Hippocampal formation (tissue), 2 donors: ENCODE measurements around the gene IL12B.
"Not testable (repeated sequence)": the region's sequence is repeated elsewhere in the genome, so short reads cannot be mapped to it uniquely, and the experiment has no call there.

Experiments
- DNase-seq, 2 donors: peaks; one replicate each; lab custom pipeline; 2025; lab: John Stamatoyannopoulos, UW

The IL12B gene

DNA sequence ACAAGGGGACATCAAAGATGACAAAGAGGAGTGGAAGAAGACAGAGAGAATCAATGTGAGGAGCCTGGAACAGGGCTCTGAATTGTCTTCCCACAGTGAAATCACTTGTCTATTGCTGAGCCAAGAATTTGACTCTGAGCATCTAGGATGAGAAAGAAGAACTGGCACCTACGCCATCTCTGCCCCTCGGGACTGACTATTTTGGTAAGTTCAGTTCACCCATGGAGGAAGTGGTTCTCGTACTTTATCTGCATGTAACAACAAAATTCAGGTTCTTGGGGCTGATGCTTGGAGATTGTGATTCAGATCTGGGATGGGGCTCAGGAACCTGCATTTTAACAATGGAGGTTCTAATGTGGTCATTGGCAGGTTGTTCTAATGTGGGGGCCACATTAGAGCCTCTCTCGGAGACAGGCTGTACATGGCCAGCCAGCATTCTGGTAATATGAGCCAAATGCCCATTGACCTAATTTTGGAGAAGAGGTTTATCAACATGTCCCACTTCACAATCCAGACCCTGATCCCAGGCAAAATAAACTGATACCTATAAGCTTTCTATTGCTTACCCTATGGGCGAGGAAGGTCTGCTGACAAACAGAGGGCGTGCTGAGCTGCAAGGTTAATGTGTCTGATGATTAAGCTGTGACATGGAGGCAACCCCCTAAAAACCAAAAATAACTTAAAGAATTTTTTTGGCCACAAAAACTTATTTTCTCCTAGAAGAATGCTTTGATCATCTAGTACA, 2.7 kb upstream of the IL12B start:
- DNase-seq, result no peak

DNA sequence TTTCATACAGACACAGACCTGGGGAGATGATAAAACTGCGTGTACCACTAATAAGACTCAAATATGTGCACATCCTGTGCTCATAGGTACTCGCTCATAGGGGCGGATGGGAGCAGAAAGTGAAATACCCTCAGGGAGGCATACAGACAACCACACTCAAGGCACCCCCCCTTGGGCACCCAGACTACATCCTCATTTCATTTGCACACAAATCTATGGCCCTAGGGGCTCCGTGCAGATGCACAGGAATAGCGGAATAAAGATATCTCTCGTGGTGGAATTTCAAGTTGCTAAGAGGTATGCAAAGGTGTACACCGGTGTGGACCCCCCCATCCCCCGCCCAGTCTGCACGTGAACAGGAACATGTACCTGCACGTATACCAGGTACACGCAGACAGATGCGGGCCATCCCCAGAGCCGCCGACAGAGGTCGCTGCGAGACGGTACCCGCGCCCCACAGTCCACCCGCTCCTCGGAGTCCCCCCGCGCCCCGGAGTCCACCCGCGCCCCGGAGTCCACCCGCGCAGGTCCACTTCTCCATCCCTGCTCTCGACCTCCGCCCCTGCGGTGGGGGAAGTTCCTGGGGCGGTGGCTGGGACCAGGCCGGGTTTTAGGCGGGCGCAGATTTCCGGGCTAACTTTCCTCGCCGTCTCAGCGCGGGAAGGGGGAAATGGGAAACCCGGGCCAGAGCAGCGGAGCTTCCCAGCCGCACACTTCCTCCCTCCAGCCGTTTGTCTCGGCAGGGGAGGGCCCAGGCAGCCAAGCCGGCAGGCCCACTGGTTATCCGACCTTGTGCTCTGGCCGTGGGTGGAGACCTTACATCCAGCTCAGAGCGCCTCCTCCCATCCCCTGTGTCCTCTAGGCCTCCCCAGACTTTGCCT, 1.0 kb upstream of the IL12B start:
- no peak for DNase-seq

- no peak for DNase-seq
Measured at GRCh38 chr5:159324986-159325385, 5.3 kb downstream of the IL12B start.

GRCh38 chr5:159324102-159324755, 6.1 kb downstream of the IL12B start:
- no peak for DNase-seq

DNA sequence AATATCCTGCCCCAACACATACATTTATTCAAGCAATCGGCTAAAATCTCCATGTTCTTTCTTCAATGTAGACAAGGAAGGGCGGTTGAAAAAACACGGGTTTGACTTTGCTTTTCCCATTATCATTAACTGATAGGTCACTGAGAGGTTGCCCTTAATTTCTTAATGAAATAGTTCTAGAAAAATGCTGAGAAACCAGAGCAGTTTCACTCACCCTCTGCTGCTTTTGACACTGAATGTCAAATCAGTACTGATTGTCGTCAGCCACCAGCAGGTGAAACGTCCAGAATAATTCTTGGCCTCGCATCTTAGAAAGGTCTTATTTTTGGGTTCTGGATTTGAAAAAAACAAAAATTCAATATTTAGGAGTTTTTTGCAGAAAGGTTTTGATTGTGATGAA, 8.1 kb downstream of the IL12B start:
- DNase-seq, result no peak

DNA sequence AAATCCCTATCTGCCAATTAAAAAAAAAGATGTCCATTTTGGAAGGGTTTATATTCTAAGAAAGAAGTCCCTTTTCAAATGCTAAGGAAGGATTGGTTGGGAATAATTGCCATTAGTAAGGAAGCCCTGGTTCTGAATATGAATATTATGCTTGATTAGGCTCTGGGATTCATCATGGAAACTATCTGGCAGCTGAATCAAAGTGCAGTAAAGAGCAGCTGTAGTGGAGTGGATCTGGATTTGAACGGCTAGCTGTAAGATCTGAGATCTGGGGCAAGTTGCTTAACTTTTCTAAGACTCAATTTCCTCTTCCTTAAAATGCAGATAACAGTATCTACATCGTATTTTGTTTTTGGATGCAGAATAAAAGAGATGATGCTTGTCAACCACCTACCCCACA, 10.5 kb downstream of the IL12B start:
- no peak for DNase-seq

GRCh38 chr5:159319363-159319762, 10.9 kb downstream of the IL12B start:
- DNase-seq, result no peak

DNA sequence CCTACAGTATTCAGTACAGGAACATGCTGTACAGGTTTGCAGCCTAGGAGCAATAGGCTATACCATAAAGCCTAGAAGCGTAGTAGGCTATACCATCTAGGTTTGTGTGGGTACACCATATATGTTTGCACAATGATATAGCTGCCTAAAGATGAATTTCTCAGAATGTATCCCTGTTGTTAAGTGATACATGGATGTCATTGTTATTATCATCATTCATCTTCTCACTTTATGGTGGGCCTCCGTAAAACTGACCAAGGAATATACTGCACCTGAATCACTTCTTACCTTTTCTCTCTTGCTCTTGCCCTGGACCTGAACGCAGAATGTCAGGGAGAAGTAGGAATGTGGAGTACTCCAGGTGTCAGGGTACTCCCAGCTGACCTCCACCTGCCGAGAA, 11.8 kb downstream of the IL12B start:
- no peak for DNase-seq

DNA sequence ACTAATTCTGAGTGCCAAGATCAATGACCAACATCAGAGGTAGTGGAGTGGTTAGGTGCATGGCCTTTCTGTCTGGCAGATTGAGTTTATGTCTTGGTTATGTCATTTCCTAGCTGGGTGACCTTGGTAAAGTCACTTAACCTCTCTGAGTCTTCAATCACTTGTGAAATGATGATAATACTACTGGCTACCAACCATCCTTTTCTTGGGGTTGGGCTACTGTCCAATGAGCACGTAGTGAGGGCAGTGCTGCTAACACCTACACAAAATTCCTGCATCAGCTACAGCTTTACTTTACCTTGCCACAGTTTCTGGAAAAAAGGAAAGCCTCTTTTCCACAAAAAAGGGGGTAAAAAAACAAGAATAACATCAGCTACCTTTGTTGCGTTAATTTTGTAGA, 12.4 kb downstream of the IL12B start:
- no peak for DNase-seq

DNA sequence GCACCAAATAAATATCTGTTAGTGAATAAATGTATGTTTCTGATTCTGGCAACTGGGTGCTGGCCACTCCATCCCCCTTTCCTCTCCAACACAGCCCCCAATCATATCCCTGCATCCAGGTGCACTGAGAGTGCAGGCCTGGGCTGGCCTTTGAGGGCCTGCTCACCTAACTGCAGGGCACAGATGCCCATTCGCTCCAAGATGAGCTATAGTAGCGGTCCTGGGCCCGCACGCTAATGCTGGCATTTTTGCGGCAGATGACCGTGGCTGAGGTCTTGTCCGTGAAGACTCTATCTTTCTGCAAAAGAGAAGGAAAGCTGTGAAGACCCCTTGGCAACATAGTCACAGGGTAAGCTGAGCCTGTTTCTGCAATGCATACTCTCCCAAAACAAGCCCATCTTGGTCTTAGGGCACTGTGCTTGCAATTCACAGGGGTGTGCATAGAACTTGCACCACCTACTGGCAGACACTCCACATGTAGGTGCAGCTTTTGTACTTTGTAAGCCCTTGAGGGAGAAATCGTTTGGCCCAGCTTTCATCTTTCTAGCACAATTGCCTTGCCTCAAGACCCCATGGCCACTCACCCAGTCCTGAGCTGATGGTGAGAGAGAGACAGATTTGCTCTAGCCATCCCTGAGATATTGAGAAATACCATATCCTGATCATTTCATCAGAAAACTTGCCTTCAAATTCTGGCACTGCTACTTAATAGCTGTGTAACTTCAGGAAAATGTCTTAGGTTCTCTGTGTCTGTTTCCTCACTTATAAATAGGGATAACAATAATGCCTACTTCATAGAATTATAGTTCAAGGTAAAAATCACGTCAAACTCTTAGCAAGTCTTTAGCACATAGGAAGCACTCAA, 13.5 kb downstream of the IL12B start:
- DNase-seq, result no peak

GRCh38 chr5:159313197-159313596, 17.1 kb downstream of the IL12B start:
- DNase-seq, result no peak

DNA sequence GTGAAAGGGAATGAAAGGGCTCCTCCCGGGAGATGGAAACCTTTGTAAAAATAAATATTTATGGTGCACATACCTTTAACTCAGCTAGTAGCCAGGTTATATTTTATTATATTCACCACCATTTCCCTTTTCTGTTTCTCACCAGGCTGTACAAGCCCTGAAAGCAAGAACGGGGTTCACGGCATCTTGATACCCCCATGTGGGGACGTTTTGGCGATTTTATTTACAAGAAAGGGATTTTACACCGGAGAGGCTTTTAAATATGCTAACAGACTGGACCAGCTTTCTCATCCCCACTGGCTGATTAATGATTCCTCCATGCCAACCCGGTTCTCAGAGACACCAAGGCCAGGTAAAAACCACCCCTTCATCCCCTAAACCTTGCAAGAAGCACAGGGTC, 19.2 kb downstream of the IL12B start:
- DNase-seq, result no peak

GRCh38 chr5:159310511-159310910, 19.8 kb downstream of the IL12B start:
- no peak for DNase-seq

DNA sequence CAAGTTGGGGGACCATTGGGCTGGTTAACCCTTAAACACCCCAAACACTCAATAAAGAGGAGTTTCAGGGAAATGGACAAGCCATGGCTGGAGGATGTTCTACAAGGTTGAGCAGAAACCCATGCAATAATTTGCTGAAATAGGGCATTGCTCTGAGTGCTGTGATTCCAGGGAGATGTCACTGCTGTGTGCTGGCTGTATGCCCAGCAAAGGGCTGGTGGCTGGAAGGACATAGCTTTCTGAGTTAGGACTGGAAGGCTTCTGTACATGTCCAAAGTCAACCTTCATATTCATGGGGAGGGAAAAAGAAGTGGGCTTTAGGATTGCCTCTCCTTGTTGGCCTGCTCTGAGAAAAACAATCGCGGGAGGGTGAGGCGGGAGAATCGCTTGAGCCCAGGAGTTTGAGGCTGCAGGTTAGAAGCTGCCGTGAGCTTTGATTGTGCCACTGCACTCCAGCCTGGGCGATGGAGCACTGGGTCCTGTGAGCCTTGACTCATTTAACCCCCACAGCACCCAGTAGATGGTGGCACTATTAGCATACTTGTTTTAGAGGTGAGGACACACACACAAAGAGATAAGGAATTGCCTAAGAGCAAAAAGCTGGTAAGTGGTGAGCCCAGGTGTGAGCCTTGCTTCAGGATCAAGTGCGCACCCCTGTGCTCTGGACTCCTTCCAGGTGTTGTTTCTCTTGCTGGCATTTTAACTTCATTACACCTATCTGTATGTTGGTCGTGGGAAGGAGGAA, 20.4 kb downstream of the IL12B start:
- no peak for DNase-seq

DNA sequence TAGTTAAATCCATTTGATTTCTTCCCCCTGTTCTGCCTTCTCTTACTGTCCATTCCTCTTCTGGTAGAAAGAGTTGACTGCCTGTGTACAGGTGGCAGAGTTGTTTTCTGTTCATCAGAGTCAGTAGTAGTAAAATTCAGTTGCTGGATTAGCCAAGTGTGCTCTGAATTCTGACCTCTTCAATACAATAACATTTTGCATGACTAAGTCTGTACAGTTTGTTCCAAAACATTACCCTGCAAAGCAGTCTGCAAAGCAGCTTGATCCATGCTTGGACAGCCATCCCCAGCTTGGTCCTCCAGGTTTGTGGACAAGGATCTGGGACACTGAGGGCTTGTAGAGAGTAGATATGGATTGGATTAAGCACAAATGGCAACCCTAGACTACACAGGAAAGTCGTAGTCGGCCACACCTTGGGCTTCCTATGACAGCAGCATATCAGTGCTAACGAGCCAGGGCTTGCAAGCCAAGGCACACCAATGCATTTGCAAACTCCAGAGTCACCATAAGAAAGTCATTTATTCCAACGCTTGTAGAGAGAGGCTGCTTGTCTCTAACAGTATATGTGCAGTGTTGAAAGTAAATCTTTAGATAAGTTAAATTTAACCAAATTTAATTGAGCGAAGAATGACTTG, 25.2 kb downstream of the IL12B start:
- DNase-seq, result no peak

- no peak for DNase-seq
Measured at GRCh38 chr5:159303286-159303685, 27.0 kb downstream of the IL12B start.

DNA sequence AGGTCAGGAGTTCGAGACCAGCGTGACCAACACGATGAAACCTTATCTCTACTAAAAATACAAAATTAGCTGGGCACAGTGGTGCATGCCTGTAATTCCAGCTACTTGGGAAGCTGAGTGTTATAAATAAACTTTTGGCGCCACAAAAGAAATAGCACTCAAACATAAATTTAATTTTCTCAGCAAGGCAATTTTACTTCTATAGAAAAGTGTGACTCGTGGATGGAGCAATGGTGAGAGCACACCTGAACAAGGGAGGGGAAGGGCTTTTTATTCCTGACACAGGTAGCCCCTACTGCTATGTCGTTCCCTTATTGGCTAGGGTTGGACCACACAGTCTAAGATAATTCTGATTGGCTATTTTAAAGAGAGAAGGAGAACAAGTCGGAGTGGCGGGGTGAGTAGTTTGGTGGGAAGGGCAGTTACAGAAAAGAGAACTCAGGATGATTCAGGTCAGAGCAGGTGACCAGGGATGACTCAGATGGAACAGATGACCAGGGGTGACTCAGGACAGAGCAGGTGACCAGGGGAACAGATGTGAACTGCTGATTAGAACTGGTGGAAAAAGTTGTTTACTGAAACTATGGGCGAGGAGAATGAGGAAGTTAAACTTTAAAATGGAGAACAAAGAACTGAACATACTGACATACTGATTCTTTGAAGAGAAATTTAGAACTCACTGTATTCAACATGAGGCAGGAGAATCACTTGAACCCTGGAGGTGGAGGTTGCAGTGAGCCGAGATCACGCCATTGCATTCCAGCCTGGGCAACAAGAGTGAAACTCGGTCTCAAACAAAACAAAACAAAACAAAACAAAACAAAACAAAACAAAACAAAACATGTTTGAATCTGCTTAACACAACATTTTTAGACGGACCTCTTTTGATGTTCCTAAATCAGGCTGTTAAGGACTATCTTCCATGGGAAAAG, 28.1 kb downstream of the IL12B start:
- DNase-seq, result not testable (repeated sequence)

DNA sequence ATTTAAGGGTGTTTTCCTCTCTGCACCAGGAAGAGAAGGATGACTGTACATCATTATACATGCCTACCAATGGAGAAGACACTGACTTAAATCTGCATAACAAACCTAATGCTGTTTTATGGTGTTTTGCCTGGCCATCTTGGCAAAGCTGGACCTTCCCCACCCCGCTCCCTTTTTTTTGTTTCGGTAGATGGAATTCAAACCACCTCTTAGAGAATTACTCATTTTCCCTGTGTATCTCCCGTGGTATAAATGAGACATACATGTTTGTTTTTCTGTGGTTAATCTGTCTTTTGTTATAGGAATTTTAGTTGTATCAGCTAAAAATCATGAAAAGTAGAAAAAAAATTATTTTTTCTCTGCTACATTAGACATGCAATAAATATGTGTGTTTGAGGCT, 28.8 kb downstream of the IL12B start:
- DNase-seq, result no peak

DNA sequence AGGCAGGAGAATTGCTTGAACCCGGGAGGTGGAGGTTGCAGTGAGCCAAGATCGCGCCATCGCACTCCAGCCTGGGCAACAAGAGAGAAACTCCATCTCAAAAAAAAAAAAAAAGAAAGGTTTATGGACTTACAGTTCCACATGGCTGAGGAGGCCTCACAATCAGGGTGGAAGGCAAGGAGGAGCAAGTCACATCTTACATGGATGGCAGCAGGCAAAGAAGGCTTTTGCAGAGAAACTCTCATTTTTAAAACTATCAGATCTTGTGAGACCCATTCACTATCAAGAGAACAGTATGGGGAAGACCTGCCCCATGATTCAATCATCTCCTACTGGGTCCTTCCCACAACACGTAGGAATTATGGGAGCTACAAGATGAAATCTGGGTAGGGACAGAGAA, 33.0 kb downstream of the IL12B start:
- not testable (repeated sequence) for DNase-seq
